Diencephalon (tissue), 1 donor: Measurements from ENCODE around the gene SLC50A1. TPM values are rescaled to one million over a fixed set of nuclear protein-coding genes. Genes with fewer than 3 reads are reported as not detected.

Experiments used
- small RNA-seq: library from RNA; depleted of rRNA; stranded (forward); fragments of <200 nt; gene quantifications from one replicate; pipeline ENCODE3, GENCODE V24; 2014
- total RNA-seq: library from RNA; depleted of rRNA; stranded (reverse); fragments of >200 nt; gene quantifications from one replicate; pipeline ENCODE4 v1.2.3, GENCODE V29; 2014

Gene SLC50A1
- 7.8 TPM for total RNA-seq

GRCh38 chr1:155135415-155136028 is at the start of gene SLC50A1:
SLC50A1 (plus strand) TSS chr1:155135852; CDS start chr1:155135912, 60 bp downstream.

GRCh38 chr1:155127105-155127966 is 8.3 kb upstream of the SLC50A1 start, which contains the start of gene EFNA1:
EFNA1 (plus strand) TSS chr1:155127876; CDS start chr1:155127978, 102 bp downstream.

GRCh38 chr1:155139895-155140629 is 4.4 kb downstream of the SLC50A1 start, which contains the start of gene DPM3:
DPM3 (minus strand) TSS chr1:155140531; CDS start chr1:155140240, 291 bp downstream.

GRCh38 chr1:155172732-155173477 is 37.3 kb downstream of the SLC50A1 start, which contains the start of gene KRTCAP2:
KRTCAP2 (minus strand) TSS chr1:155173304; CDS start chr1:155173224, 80 bp downstream.

GRCh38 chr1:155173478-155174323 is 38.0 kb downstream of the SLC50A1 start, which contains the start of gene TRIM46:
TRIM46 (plus strand) TSS chr1:155173849; CDS start chr1:155173967, 118 bp downstream.

Small RNA genes within 50 kb of the gene (small RNA-seq; reads per million reads assigned to genes)
- gene HMGN2P18 (not detected), gene RF00019 (not detected)

Other genes with a start within 250 kb of the SLC50A1 start
- 15.7 TPM for gene PMVK, start 199.1 kb upstream of the SLC50A1 start, total RNA-seq
- gene PBXIP1, start 179.8 kb upstream of the SLC50A1 start, total RNA-seq, result 48.4 TPM
- gene PYGO2, start 174.1 kb upstream of the SLC50A1 start, total RNA-seq, result 16.6 TPM
- gene SHC1, start 165.1 kb upstream of the SLC50A1 start, total RNA-seq, result 17.1 TPM
- 25.6 TPM for gene CKS1B, start 161.2 kb upstream of the SLC50A1 start, total RNA-seq
- 18.9 TPM for gene FLAD1, start 152.5 kb upstream of the SLC50A1 start, total RNA-seq
- 0.69 TPM for gene LENEP, start 142.3 kb upstream of the SLC50A1 start, total RNA-seq
- 3.5 TPM for gene ZBTB7B, start 133.1 kb upstream of the SLC50A1 start, total RNA-seq
- gene DCST2, start 102.1 kb upstream of the SLC50A1 start, total RNA-seq, result 0.46 TPM
- gene DCST1, start 102.0 kb upstream of the SLC50A1 start, total RNA-seq, result not detected
- 20.5 TPM for gene ADAM15, start 84.5 kb upstream of the SLC50A1 start, total RNA-seq
- gene EFNA4, start 72.1 kb upstream of the SLC50A1 start, total RNA-seq, result 1.2 TPM
- gene EFNA3, start 57.0 kb upstream of the SLC50A1 start, total RNA-seq, result 13.8 TPM
- 5.3 TPM for gene EFNA1, start 8.0 kb upstream of the SLC50A1 start, total RNA-seq
- gene DPM3, start 4.7 kb downstream of the SLC50A1 start, total RNA-seq, result 13.8 TPM
- gene KRTCAP2, start 37.5 kb downstream of the SLC50A1 start, total RNA-seq, result 60.2 TPM
- gene TRIM46, start 38.0 kb downstream of the SLC50A1 start, total RNA-seq, result 21.2 TPM
- gene THBS3, start 72.0 kb downstream of the SLC50A1 start, total RNA-seq, result 11.5 TPM
- gene MTX1, start 72.8 kb downstream of the SLC50A1 start, total RNA-seq, result 15.5 TPM
- 5.5 TPM for gene ENTREP3, start 119.6 kb downstream of the SLC50A1 start, total RNA-seq
- 29.5 TPM for gene SCAMP3, start 126.5 kb downstream of the SLC50A1 start, total RNA-seq
- 24.2 TPM for gene CLK2, start 137.7 kb downstream of the SLC50A1 start, total RNA-seq
- gene HCN3, start 141.6 kb downstream of the SLC50A1 start, total RNA-seq, result 22.8 TPM
- 0.23 TPM for gene PKLR, start 165.6 kb downstream of the SLC50A1 start, total RNA-seq
- gene FDPS, start 173.0 kb downstream of the SLC50A1 start, total RNA-seq, result 130 TPM
- gene RUSC1, start 185.0 kb downstream of the SLC50A1 start, total RNA-seq, result 60.4 TPM